ENCODE measurements around the gene AAMP. TPM values are rescaled to one million over a fixed set of nuclear protein-coding genes. Genes with fewer than 3 reads are reported as not detected.
"Not testable (repeated sequence)": the region's sequence is repeated elsewhere in the genome, so short reads cannot be mapped to it uniquely, and the experiment has no call there.

The AAMP gene
- total RNA-seq, 2 donors from 2014 or later, result 60.0 to 77.5 TPM

DNA sequence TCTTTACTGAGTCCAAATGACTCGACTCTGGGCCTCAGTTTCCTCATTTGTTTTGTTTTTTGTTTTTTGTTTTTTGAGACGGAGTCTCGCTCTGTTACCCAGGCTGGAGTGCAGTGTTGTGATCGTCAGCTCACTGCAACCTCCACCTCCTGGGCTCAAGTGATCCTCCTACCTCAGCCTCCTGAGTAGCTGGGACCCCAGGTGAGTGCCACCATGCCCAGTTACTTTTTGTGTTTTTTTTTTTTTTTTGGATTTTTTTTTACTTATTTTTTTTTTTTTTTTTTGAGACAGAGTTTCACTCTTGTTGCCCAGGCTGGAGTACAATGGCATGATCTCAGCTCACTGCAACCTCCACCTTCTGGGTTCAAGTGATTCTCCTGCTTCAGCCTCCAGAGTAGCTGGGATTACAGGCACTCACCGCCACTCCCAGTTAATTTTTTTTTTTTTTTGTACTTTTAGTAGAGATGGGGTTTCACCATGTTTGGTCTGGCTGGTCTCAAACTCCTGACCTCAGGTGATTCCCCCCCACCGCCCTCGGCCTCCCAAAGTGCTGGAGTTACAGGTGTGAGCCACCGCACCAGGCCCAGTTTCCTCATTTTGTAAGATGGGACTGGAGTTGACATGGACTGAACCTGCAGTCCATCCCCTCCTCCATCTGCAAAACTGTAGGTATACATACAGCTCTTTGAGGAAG, 3.4 kb upstream of the AAMP start:
- H3K4me1 Mint-ChIP-seq, result peaks cover 22% of the 10 kb centered on the region
- H3K4me3 Mint-ChIP-seq; H3K9me3 Mint-ChIP-seq; H3K27me3 Mint-ChIP-seq; ATAC-seq (replicated peaks); H3K27ac Mint-ChIP-seq: not testable (repeated sequence)
- peaks cover 75% of the 10 kb centered on the region for H3K36me3 Mint-ChIP-seq (ENCODE audit: low read depth)

DNA sequence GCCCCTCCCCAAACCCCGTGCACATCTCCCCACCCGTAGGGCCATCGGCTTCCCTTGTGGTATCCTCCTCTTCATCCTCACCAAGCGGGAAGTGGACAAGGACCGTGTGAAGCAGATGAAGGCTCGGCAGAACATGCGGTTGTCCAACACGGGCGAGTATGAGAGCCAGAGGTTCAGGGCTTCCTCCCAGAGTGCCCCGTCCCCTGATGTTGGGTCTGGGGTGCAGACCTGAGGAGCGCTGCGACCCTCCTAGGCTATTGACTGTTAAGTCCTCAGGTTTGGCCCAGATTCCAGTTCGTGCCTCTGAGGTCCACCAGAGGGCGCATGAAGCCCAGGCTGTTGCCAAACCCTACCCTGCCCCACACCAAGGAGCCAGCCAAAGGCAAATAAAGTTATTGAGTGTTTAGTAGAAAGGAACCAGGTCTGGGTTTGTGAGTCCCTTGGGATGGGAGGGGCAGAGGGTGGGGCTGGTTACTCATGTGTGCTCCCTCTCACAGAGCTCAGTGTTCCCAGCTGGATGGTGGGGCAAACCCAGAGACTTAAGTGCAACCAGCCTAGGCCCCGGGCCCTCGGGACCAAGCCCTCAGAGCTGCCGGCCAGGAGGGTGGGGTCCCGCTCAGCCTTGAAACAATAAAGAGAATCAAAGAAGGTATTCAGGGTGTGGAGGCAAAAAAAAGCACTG, 2.7 kb upstream of the AAMP start:
- Mint-ChIP-seq H3K4me3 (peak overlapping the region; percentile 99), H3K27ac (no peak overlapping the region), H3K9me3 (no peaks in the 10 kb centered on the region), H3K27me3 (no peaks in the 10 kb centered on the region), H3K4me1 (peaks cover 22% of the 10 kb centered on the region), H3K36me3 (ENCODE audit: low read depth) (peaks cover 73% of the 10 kb centered on the region)
- peak; percentile 17 for ATAC-seq (replicated peaks)

DNA sequence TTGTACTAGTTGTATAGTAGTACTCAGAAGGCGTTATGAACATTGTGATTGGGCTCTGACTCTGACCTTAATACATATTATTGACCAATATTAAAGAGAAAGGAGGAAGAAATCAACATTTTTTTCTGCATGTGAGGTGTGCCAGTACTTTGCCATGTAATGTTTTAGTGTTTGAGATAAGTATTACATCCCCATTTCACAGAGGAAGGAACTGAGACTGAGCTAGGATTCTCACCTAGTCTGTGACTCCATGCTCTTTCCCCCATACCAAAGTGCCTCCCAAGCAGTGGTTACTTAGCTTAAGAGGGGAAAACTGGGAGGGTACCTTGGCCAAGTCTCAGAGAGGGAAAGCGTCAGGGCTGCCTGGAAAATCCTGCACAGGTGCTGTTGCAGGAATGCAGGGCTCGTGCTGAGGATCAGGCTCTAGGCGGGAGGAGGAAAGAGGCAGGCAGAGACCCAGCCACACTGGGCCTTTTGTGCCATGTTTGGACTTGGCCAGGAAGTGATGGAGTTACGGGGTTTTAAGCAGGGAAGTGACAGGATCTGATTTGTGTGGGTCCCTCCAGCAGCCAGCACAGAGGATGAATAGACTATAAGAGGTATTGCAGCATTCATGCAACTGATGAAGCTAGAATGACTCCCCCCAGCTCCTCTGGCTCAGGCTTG, 2.1 kb upstream of the AAMP start:
- Mint-ChIP-seq H3K9me3 (no peaks in the 10 kb centered on the region), H3K36me3 (ENCODE audit: low read depth) (peaks cover 73% of the 10 kb centered on the region), H3K27ac (peak overlapping the region; percentile 97), H3K4me1 (peaks cover 25% of the 10 kb centered on the region), H3K4me3 (peak overlapping the region; percentile 99), H3K27me3 (no peaks in the 10 kb centered on the region)
- no peak for ATAC-seq (replicated peaks)

DNA sequence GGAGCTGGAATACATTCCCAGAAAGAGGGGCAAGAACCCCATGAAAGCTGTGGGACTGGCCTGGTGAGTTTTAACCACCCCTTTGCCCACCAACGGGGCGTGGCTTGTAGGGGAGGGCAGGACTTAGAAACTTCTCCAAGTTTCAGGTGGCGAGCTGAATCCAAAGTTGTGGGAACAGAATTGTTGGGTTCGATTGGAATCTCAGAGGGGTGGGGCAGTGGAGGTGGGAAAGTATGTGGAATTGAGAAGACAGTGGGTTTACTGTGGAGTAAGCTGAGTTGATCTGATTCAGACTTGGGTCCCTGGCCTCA, 1.5 kb upstream of the AAMP start:
- H3K9me3 Mint-ChIP-seq, result no peaks in the 10 kb centered on the region
- peak overlapping the region; percentile 99 for H3K4me3 Mint-ChIP-seq
- no peaks in the 10 kb centered on the region for H3K27me3 Mint-ChIP-seq
- H3K4me1 Mint-ChIP-seq, result peaks cover 25% of the 10 kb centered on the region
- no peak for ATAC-seq (replicated peaks)
- H3K36me3 Mint-ChIP-seq (ENCODE audit: low read depth), result peaks cover 72% of the 10 kb centered on the region
- H3K27ac Mint-ChIP-seq, result peak overlapping the region; percentile 97

DNA sequence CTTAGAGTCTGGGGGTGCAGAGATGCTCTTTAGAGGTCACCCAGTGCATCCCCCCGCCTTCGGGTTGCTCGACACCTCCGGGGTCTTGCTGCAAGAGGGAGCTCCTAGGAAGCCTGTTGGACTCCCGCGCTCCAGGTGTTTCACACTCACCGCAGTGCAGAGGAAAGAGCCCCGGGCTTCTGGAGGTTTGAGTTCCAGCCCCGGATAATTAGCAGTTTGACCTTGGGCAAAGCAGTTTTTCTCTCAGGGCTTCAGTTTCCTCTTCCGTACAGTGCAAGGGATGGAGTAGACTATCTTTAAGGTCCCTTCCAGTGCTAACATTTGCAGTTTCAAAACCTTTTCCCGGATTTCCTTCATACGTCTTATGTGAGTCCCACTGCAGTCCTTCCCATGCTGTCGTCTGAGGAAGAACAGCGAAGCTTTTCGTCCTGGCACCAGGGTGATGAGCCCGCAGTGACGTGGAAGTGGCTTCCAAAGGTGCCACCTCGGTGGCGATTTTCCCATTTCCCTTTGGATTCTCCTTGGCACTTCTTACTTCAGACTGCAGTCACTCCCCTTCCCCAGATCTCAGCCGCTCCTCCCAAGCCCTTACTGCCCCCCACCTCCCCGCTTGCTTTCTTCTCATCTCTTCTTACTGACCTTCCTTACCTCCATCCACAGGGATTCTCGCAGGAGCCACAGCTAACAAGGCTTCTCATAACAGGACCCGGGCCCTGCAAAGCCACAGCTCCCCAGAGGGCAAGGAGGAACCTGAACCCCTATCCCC, 967 bp upstream of the AAMP start:
- H3K9me3 Mint-ChIP-seq, result no peaks in the 10 kb centered on the region
- peaks cover 71% of the 10 kb centered on the region for H3K36me3 Mint-ChIP-seq (ENCODE audit: low read depth)
- H3K4me1 Mint-ChIP-seq, result peaks cover 25% of the 10 kb centered on the region
- H3K27ac Mint-ChIP-seq, result peak overlapping the region; percentile 97
- peak overlapping the region; percentile 99 for H3K4me3 Mint-ChIP-seq
- no peak for ATAC-seq (replicated peaks)
- H3K27me3 Mint-ChIP-seq, result no peaks in the 10 kb centered on the region

DNA sequence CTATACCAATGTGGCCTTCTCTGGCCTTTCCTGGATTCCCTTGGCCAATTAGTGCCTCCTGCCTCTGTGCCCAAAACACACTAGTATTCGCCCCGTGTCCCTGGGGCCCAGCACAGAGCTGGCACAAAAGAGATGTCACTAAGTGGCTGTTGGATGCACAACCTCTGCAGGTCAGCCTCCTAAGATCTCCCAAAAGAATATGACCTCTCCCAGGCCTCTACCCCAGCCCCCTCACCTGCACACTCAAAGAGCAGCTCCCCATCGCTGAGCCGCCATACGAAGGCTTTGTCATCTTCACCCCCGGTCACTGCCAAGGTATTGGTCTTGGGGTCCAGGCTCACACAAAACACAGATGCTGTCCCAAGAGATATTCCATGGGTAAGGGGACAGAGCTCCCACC, 2.7 kb downstream of the AAMP start:
- Mint-ChIP-seq H3K9me3 (no peaks in the 10 kb centered on the region), H3K27ac (peak overlapping the region; percentile 31), H3K4me3 (no peak overlapping the region), H3K36me3 (ENCODE audit: low read depth) (peaks cover 66% of the 10 kb centered on the region), H3K27me3 (no peaks in the 10 kb centered on the region), H3K4me1 (peaks cover 28% of the 10 kb centered on the region)
- ATAC-seq (replicated peaks), result no peak

DNA sequence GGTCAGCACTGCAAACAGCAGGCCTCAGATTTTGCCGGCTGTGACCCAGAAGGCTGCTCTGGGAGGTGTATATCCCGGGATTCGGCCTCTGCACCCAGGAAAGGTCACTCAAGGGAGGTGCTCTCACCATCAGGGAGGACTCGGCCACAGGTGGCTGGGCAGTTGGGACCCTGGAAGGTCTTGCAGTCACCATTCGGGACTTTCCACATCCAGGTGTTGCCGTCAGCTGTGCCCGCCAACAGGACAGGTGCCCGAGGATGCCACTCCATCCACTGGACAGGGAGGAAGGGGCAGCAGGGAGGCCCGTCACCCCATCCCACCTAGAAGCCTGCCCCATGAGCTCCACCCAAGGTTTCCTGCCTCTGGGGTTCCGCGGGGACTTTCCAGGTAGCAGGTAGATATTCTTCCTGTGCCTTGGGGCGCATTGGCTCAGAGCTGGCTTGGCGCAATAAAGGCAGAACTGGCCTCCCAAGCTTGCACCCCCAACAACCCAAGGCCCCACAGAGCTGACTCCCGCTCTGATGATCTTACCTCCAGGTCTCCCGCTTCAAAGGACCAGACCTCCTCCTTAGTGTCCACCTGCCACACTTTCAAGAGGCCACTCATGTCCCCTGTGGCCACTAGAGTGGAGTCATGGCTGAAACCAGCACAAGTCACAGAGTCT, 3.5 kb downstream of the AAMP start:
- H3K9me3 Mint-ChIP-seq, result no peaks in the 10 kb centered on the region
- H3K36me3 Mint-ChIP-seq (ENCODE audit: low read depth), result peaks cover 62% of the 10 kb centered on the region
- H3K27ac Mint-ChIP-seq, result peak overlapping the region; percentile 38
- ATAC-seq (replicated peaks), result no peak
- no peaks in the 10 kb centered on the region for H3K27me3 Mint-ChIP-seq
- peaks cover 21% of the 10 kb centered on the region for H3K4me1 Mint-ChIP-seq
- H3K4me3 Mint-ChIP-seq, result no peak overlapping the region

DNA sequence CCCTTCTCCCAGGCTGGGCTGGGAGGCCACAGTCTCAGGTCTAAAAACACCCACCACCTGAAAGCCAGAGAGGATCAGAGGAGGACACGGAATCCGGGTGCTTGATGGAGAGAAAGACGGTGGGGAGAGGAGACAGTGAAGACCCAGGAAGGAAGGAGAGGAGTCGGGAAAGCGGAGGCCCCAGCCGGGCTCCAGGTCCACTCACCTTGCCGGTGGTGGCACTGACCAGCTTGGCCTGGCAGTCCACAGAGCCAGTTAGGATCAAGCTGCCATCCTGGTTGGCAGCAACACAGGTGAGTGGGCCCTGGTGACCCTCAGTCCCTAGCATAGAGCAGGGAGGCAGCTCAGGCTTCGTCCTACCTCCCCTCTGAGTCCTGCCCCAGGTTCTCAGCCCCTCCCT, 4.3 kb downstream of the AAMP start:
- Mint-ChIP-seq H3K9me3 (no peaks in the 10 kb centered on the region), H3K27me3 (no peaks in the 10 kb centered on the region), H3K36me3 (ENCODE audit: low read depth) (peaks cover 62% of the 10 kb centered on the region), H3K27ac (peak overlapping the region; percentile 54), H3K4me3 (no peak overlapping the region), H3K4me1 (peaks cover 14% of the 10 kb centered on the region)
- no peak for ATAC-seq (replicated peaks)

DNA sequence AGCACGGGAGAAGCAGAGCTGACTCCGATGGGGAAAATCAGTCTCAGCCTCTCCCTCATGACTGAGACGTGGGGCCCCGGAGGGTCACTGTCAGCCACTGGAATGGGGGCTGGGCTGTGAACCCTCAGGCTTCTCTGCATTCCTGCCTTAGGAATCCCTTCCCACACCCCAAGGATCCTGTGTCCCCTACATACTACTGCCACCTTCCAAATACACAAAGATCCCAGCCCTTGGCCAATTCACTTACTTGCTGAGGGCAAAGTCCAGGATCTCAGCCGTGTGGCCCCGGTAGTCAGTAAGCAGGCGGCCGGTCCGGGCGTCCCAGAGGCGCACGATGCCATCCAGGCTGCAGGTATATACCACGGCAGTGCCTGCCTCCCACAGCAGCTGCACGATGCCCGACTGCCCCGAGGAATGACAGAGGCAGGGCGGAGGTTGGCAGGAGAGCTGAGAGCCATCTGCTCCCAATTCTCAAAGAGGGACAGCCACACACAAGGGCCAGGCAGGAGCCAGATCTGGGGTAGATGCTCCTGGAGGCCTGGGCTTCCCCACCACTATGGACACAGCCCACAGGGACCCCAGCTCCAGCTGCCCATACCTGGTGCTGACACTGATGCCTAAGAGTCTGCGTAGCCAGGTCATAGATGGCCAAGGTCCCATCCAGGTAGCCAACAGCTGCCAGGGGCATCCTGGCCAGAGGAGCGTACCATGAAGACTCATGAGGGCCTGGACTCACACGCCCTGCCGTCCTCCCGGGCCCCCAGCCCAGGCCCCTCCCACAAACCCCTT, 5.0 kb downstream of the AAMP start:
- Mint-ChIP-seq H3K27me3 (no peaks in the 10 kb centered on the region), H3K4me1 (peaks cover 14% of the 10 kb centered on the region), H3K27ac (peak overlapping the region; percentile 54), H3K36me3 (ENCODE audit: low read depth) (peaks cover 57% of the 10 kb centered on the region), H3K4me3 (no peak overlapping the region), H3K9me3 (no peaks in the 10 kb centered on the region)
- ATAC-seq (replicated peaks), result no peak

DNA sequence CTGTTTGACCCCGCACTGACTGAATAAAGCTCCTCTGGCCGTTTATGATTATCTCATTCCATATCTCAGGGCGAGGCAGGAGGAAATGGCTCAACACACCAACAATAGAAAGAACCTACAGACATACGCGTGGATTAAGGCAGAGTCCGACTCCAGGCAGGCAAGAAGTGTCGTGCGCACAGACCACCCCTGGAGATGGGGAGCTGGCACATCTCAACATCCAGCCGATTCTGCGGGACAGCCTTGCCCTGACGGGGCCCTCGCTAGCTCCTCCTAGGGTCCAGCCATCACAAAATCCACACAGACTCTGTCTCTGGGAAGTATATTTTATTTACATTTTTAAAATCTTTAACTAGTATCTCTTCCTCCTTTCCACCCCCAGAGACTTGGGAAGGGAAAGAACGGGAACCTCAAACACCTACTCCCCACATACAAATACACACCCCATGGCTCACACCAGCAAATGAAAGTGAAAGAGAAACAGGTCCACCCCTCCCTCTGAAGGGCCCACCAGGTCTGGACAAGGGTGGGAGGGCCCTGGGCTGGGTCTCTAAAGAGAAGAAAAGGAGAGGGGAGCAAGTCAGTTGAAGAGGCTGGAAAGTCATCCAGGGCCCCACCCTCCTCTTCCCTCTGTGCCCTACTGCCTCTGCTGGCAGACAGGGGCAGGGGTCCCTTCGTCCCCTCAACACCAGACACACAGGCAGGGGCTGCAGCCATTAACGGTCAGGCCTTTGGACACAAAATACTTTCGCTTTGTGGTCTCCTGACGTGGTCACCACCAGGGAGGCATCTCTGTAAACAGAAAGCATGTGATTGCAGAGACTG, 5.9 kb downstream of the AAMP start:
- Mint-ChIP-seq H3K4me1 (peaks cover 10% of the 10 kb centered on the region), H3K27me3 (no peaks in the 10 kb centered on the region), H3K4me3 (no peak overlapping the region), H3K36me3 (ENCODE audit: low read depth) (peaks cover 48% of the 10 kb centered on the region), H3K9me3 (no peaks in the 10 kb centered on the region), H3K27ac (no peak overlapping the region)
- ATAC-seq (replicated peaks), result no peak

DNA sequence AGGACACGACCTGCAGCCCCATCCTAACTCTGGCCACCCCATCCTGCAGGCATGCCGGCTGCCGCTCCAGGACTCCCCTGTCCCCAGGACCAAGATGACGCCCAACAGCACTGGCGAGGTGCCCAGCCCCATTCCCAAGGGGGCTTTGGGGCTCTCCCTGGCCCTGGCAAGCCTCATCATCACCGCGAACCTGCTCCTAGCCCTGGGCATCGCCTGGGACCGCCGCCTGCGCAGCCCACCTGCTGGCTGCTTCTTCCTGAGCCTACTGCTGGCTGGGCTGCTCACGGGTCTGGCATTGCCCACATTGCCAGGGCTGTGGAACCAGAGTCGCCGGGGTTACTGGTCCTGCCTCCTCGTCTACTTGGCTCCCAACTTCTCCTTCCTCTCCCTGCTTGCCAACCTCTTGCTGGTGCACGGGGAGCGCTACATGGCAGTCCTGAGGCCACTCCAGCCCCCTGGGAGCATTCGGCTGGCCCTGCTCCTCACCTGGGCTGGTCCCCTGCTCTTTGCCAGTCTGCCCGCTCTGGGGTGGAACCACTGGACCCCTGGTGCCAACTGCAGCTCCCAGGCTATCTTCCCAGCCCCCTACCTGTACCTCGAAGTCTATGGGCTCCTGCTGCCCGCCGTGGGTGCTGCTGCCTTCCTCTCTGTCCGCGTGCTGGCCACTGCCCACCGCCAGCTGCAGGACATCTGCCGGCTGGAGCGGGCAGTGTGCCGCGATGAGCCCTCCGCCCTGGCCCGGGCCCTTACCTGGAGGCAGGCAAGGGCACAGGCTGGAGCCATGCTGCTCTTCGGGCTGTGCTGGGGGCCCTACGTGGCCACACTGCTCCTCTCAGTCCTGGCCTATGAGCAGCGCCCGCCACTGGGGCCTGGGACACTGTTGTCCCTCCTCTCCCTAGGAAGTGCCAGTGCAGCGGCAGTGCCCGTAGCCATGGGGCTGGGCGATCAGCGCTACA, 7.0 kb downstream of the AAMP start:
- H3K4me1 Mint-ChIP-seq, result peaks cover 9% of the 10 kb centered on the region

DNA sequence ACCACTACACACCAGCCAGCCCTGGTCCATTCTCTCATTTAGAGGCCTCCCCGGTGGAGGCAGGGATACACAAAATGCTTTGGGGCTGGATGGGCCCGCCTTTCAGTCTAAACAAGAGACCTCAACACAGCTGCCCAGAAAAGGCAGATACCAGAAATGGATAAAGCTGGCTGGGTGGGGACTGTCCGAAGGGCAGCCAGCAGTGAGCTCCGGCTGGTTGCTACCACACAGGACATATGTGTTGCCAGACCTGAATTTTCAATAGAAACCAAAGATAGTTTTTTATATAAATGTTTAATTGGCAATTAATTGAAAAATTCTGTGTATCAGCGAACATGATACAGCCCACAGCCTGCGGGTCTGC, 7.7 kb downstream of the AAMP start:
- peaks cover 44% of the 10 kb centered on the region for H3K36me3 Mint-ChIP-seq (ENCODE audit: low read depth)
- H3K4me3 Mint-ChIP-seq, result no peak overlapping the region
- peaks cover 13% of the 10 kb centered on the region for H3K4me1 Mint-ChIP-seq
- no peak for ATAC-seq (replicated peaks)
- H3K27me3 Mint-ChIP-seq, result no peaks in the 10 kb centered on the region
- H3K27ac Mint-ChIP-seq, result no peak overlapping the region
- H3K9me3 Mint-ChIP-seq, result no peaks in the 10 kb centered on the region

More for the DNA sequence above, 7.0 kb downstream of the AAMP start:
- Mint-ChIP-seq H3K9me3 (no peaks in the 10 kb centered on the region), H3K27ac (no peak overlapping the region), H3K27me3 (no peaks in the 10 kb centered on the region), H3K4me3 (no peak overlapping the region), H3K36me3 (ENCODE audit: low read depth) (peaks cover 44% of the 10 kb centered on the region)
- no peak for ATAC-seq (replicated peaks)

Data from activated T-helper 17 cell treated with anti-CD3 and anti-CD28 coated beads, Interleukin-2, amount 50 U/mL, for 72 hours (primary cell).